SU-DHL-6 (cell line): ENCODE measurements around the gene RBKS.

ENCODE experiments used
- H2AFZ ChIP-seq: fragments of 200-600 bp; sonication (generic); 2 replicates; pipeline ENCODE4 v1.6.1; 2014; ENCODE audit warnings: low read depth, mild to moderate bottlenecking, moderate library complexity, mixed read lengths, antibody characterized with exemption, low read length; ENCODE audit not compliant: severe bottlenecking
- H3F3A ChIP-seq: fragments of 200-600 bp; shearing (Covaris generic); 2 replicates; pipeline ENCODE4 v1.6.0; 2016; ENCODE audit warnings: antibody characterized with exemption, mild to moderate bottlenecking; ENCODE audit not compliant: insufficient read depth
- H3K27ac ChIP-seq: fragments of 200-600 bp; sonication (generic); 2 replicates; pipeline ENCODE4 v1.5.1; 2016; ENCODE audit warnings: low read depth, mild to moderate bottlenecking, low read length, moderate library complexity, mixed read lengths
- H3K27me3 ChIP-seq: fragments of 200-600 bp; sonication (generic), shearing (Covaris generic); 2 replicates; pipeline ENCODE4 v1.6.0; 2014; ENCODE audit warnings: mild to moderate bottlenecking, low read length
- H3K36me3 ChIP-seq: fragments of 200-600 bp; sonication (generic); 2 replicates; pipeline ENCODE4 v1.6.1; 2014; ENCODE audit warnings: mild to moderate bottlenecking, low read length, mixed read lengths
- H3K4me2 ChIP-seq: fragments of 300-600, 200-600 bp; shearing (Covaris generic), sonication (generic); 2 replicates; pipeline ENCODE4 v1.6.0; 2014; ENCODE audit warnings: low read length, low read depth, mild to moderate bottlenecking; ENCODE audit not compliant: poor library complexity, severe bottlenecking
- H3K4me3 ChIP-seq: fragments of 200-600 bp; sonication (generic); 2 replicates; pipeline ENCODE4 v1.5.1; 2014; ENCODE audit warnings: antibody characterized with exemption, low read length, mild to moderate bottlenecking, mixed read lengths; ENCODE audit not compliant: insufficient read depth, poor library complexity, severe bottlenecking
- H3K79me2 ChIP-seq: fragments of 200-600 bp; sonication (generic); 2 replicates; pipeline ENCODE4 v1.6.1; 2014; ENCODE audit warnings: mild to moderate bottlenecking, low read length, moderate library complexity; ENCODE audit not compliant: insufficient read depth
- H3K9ac ChIP-seq: fragments of 200-600 bp; sonication (generic); 2 replicates; pipeline ENCODE4 v1.7.0; 2014; ENCODE audit warnings: mild to moderate bottlenecking, low read length
- H3K9me2 ChIP-seq: fragments of 200-600 bp; sonication (generic); replicated peaks from 2 replicates; pipeline ENCODE4 v1.6.1; 2014; ENCODE audit warnings: low read length; ENCODE audit not compliant: insufficient read depth
- H3K9me3 ChIP-seq: fragments of 200-600 bp; sonication (generic); 2 replicates; pipeline ENCODE4 v1.6.1; 2014; ENCODE audit warnings: low read length, mixed read lengths; ENCODE audit not compliant: insufficient read depth
- H4K20me1 ChIP-seq: fragments of 200-600 bp; sonication (generic); 2 replicates; pipeline ENCODE4 v1.6.1; 2014; ENCODE audit warnings: low read depth, mild to moderate bottlenecking, antibody characterized with exemption, low read length, moderate library complexity, mixed read lengths
- CTCF ChIP-seq: fragments of 200-600 bp; sonication (generic); IDR thresholded peaks from one replicate; pipeline ENCODE4 v1.5.1; 2017; ENCODE audit warnings: antibody characterized with exemption, mild to moderate bottlenecking, low read length, moderate library complexity; ENCODE audit not compliant: insufficient read depth, poor library complexity, severe bottlenecking
- EZH2phosphoT487 ChIP-seq: fragments of 200-600 bp; sonication (generic), shearing (Covaris generic); conservative IDR thresholded peaks from 2 replicates; pipeline ENCODE4 v1.6.1; 2018; ENCODE audit warnings: mild to moderate bottlenecking, antibody characterized with exemption, low read length, moderate library complexity, mixed read lengths

Gene RBKS

DNA sequence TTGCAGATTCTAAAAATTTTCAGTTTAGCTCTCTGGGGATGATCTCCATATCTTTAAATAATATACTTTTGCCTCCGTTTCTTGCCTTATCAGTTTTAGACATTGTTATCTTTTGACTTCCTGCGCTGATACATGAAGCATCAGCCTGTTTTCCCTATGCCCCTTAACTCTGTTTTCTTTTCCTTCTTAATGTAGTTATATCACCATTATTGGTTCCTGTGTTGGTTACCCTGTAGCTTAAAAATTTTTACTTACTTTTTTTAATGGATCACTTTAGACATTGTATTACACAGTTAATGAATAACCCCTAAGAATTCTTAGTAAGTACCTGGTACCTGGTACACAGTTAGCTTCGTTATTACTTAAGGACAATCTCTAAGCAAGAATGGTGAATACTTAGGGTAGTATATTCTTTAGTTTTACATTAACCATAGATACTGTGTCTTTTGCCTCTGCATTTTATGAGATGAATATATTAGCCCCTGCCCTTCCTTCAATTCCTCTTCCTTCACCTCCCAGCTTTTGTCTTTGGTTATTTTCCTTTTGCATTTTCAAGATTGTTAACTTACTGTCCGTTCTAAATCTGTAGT is 41.3 kb upstream of the RBKS start:
- Histone ChIP-seq H3K9me2 (no peaks in the 10 kb centered on the region), H3K4me2 (no peak overlapping the region), H3K36me3 (no peaks in the 10 kb centered on the region), H4K20me1 (no peaks in the 10 kb centered on the region), H3K79me2 (no peaks in the 10 kb centered on the region), H3K9me3 (no peaks in the 10 kb centered on the region), H3K27ac (no peak overlapping the region), H3F3A (no peaks in the 10 kb centered on the region), H2AFZ (no peak overlapping the region), H3K9ac (no peak overlapping the region), H3K27me3 (no peaks in the 10 kb centered on the region), H3K4me3 (no peak overlapping the region)
- TF ChIP-seq CTCF = no peak
- no peak for TF ChIP-seq EZH2phosphoT487

DNA sequence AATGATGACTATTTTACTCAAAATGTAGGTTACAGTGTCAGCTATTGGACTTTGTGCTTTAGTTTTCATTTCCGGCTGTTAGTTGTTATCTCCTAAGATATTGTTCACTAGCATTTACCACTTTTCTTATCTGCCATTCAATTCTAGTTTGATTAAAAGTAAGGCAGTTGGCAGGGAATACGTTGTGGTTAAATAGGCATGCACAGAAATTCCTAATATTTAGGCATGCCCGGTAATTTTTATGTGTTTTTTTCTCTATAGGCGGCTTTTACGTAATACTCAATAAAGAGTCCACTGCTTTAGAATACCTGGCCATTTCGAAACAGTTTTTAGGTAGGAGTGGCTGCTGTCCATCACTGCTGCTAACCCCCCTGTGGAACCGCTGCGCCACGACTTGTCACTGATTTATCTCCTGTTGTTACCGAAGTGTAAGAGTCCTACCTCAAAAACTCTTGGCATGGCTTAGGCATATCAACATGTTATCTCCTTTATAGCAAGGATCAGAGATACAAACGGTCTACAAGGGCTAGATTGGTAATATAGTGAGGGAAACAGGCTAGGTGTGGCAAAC is 39.8 kb upstream of the RBKS start:
- Histone ChIP-seq H2AFZ (no peak overlapping the region), H3F3A (no peaks in the 10 kb centered on the region), H3K27ac (no peak overlapping the region), H3K79me2 (no peaks in the 10 kb centered on the region), H4K20me1 (no peaks in the 10 kb centered on the region), H3K27me3 (no peaks in the 10 kb centered on the region), H3K36me3 (no peaks in the 10 kb centered on the region), H3K4me2 (no peak overlapping the region), H3K9me2 (no peaks in the 10 kb centered on the region), H3K9ac (no peak overlapping the region), H3K4me3 (no peak overlapping the region), H3K9me3 (no peaks in the 10 kb centered on the region)
- no peak for TF ChIP-seq CTCF
- TF ChIP-seq EZH2phosphoT487 = no peak

GRCh38 chr2:27925766-27926472 is 35.7 kb upstream of the RBKS start:
- Histone ChIP-seq H4K20me1 (no peaks in the 10 kb centered on the region), H2AFZ (no peak overlapping the region), H3K4me3 (no peak overlapping the region), H3K9ac (no peak overlapping the region), H3K79me2 (no peaks in the 10 kb centered on the region), H3K27me3 (no peaks in the 10 kb centered on the region), H3K9me2 (no peaks in the 10 kb centered on the region), H3K27ac (no peak overlapping the region), H3K4me2 (no peak overlapping the region), H3F3A (no peaks in the 10 kb centered on the region), H3K36me3 (no peaks in the 10 kb centered on the region), H3K9me3 (no peaks in the 10 kb centered on the region)
- TF ChIP-seq EZH2phosphoT487 (no peak), CTCF (no peak)
